ENCODE measurements around the gene TMEM131.

The TMEM131 gene

DNA sequence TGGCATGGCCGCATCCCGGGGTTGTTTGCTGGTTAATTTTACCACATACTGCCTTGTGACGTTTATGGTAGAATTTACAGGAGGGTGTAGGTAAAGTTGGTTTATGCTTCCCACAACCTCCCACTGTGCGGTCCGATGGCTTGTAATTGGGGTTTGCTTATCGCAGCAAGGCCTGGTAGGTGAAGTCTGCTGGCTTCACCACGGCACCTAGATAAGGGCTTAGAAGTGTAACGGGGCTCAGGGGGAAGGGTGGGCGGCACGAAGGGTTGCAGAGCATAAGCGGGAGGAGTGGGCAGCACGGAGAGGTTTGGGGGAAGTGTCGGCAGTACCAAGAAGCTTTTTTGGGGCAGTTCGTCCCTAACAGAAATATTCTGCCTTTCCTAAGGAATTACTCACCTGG, 39.0 kb upstream of the TMEM131 start:
- Histone ChIP-seq H3K79me1 (ENCODE audit: low read depth, low read length) (no peaks in the 10 kb centered on the region), H3K18ac (ENCODE audit: low read length) (peak overlapping the region; percentile 19), H4K8ac (ENCODE audit: low read depth, low read length) (no peak overlapping the region), H3K4me3 (ENCODE audit: low read length in 2 of 2) (no peak overlapping the region), H2BK12ac (ENCODE audit: low read length) (no peak overlapping the region), H4K91ac (ENCODE audit: low read depth, low read length, poor library complexity) (no peak overlapping the region), H2BK120ac (ENCODE audit: low read depth, low read length) (no peak overlapping the region), H3K27me3 (ENCODE audit: control insufficient read depth in 3 of 3, insufficient read depth in 3 of 3, low read depth in 1 of 3, low read length in 3 of 3) (no peaks in the 10 kb centered on the region), H3K4me1 (ENCODE audit: control insufficient read depth in 2 of 2, insufficient read depth in 1 of 2, low read depth in 1 of 2, low read length in 2 of 2) (peaks cover 0 to 7% of the 10 kb centered on the region in 2 donors), H3K4me2 (ENCODE audit: insufficient read depth, low read length, poor library complexity, severe bottlenecking) (no peak overlapping the region), H2BK15ac (ENCODE audit: low read length) (no peak overlapping the region), H3K36me3 (replicated peaks in 1 of 2; ENCODE audit: control insufficient read depth in 2 of 2, insufficient read depth in 2 of 2, low read length in 2 of 2) (no peaks in the 10 kb centered on the region), H3K27ac (replicated peaks; ENCODE audit: low read length) (no peak overlapping the region), H3K4ac (ENCODE audit: low read length) (no peak overlapping the region), H2BK5ac (ENCODE audit: low read length) (no peak overlapping the region), H2AK5ac (ENCODE audit: low read depth, low read length) (no peak overlapping the region), H3K9me3 (replicated peaks in 1 of 2; ENCODE audit: control insufficient read depth in 2 of 2, insufficient read depth in 1 of 2, low read depth in 1 of 2, low read length in 2 of 2) (no peaks in the 10 kb centered on the region), H3K14ac (ENCODE audit: low read length) (no peak overlapping the region), H3K23ac (ENCODE audit: low read depth, low read length, poor library complexity) (peak overlapping the region; percentile 94), H2AFZ (ENCODE audit: low read length) (peak overlapping the region; percentile 49), H3K9ac (ENCODE audit: low read depth, low read length, poor library complexity) (no peak overlapping the region)
- DNase-seq (ENCODE audit: low spot score), result no peak
- no CpG with 5 or more reads among the region's 14 CpGs for WGBS, 2 donors (ENCODE audit: extremely low coverage in 2 of 2, insufficient read length in 2 of 2, insufficient replicate concordance in 1 of 2)

DNA sequence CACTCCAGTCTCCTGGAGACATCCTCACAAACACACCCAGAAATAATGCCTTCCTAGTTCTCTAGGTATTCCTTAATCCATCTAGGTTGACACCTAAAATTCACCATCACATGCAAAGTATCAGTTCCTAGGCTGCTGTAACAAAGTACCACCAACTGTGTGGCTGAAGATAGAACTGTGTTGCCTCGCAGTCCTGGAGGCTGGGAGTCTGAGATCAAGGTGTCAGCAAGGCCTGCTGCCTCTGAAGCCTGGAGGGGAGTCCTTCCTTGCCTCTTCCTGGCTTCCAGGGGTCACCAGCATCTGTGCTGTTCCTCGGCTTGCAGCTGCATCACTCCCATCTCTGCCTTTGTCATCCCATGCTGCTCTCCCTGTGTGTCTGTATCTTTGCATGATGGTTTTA, 36.3 kb upstream of the TMEM131 start:
- Histone ChIP-seq H3K36me3 (replicated peaks in 1 of 2; ENCODE audit: control insufficient read depth in 2 of 2, insufficient read depth in 2 of 2, low read length in 2 of 2) (no peaks in the 10 kb centered on the region), H2BK5ac (ENCODE audit: low read length) (no peak overlapping the region), H2BK12ac (ENCODE audit: low read length) (no peak overlapping the region), H3K4me1 (ENCODE audit: control insufficient read depth in 2 of 2, insufficient read depth in 1 of 2, low read depth in 1 of 2, low read length in 2 of 2) (peaks cover 8 to 22% of the 10 kb centered on the region in 2 donors), H3K14ac (ENCODE audit: low read length) (no peak overlapping the region), H4K8ac (ENCODE audit: low read depth, low read length) (no peak overlapping the region), H3K23ac (ENCODE audit: low read depth, low read length, poor library complexity) (no peak overlapping the region), H3K79me1 (ENCODE audit: low read depth, low read length) (no peaks in the 10 kb centered on the region), H4K91ac (ENCODE audit: low read depth, low read length, poor library complexity) (no peak overlapping the region), H2BK15ac (ENCODE audit: low read length) (no peak overlapping the region), H3K18ac (ENCODE audit: low read length) (no peak overlapping the region), H3K4ac (ENCODE audit: low read length) (no peak overlapping the region), H2BK120ac (ENCODE audit: low read depth, low read length) (no peak overlapping the region), H3K27ac (replicated peaks; ENCODE audit: low read length) (no peak overlapping the region), H3K9me3 (replicated peaks in 1 of 2; ENCODE audit: control insufficient read depth in 2 of 2, insufficient read depth in 1 of 2, low read depth in 1 of 2, low read length in 2 of 2) (no peaks in the 10 kb centered on the region), H2AFZ (ENCODE audit: low read length) (no peak overlapping the region), H3K27me3 (ENCODE audit: control insufficient read depth in 3 of 3, insufficient read depth in 3 of 3, low read depth in 1 of 3, low read length in 3 of 3) (no peaks in the 10 kb centered on the region), H3K4me2 (ENCODE audit: insufficient read depth, low read length, poor library complexity, severe bottlenecking) (no peak overlapping the region), H3K4me3 (ENCODE audit: low read length in 2 of 2) (no peak overlapping the region), H3K9ac (ENCODE audit: low read depth, low read length, poor library complexity) (no peak overlapping the region), H2AK5ac (ENCODE audit: low read depth, low read length) (no peak overlapping the region)
- DNase-seq (ENCODE audit: low spot score), result no peak
- no CpG with 5 or more reads among the region's 2 CpGs for WGBS, 2 donors (ENCODE audit: extremely low coverage in 2 of 2, insufficient read length in 2 of 2, insufficient replicate concordance in 1 of 2)

DNA sequence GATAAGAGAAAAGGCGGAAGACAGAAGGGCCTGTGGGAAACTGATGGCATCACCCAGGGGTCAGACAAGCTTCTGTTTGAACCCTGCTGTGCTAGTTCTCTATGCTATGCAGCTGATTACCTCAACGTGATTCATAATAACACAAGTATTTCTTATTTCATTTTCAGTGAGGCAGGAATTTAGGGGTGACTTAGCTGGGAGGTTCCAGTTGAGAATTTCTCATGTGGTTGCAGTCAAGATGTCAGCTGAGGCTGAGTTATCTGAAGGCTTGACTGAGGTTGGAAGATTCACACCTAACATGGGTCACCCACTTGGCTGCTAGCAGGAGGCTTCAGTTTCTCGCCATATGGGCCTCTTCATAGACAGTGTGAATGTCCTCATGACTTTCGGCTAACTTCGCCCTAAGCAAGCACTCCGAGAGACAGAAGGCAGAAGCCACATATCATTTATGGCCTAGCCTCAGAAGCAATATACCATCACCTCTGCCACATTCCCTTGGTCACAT, 34.0 kb upstream of the TMEM131 start:
- H3K18ac ChIP-seq (ENCODE audit: low read length), result no peak overlapping the region
- no peak overlapping the region for H2BK120ac ChIP-seq (ENCODE audit: low read depth, low read length)
- H3K27me3 ChIP-seq (ENCODE audit: control insufficient read depth in 3 of 3, insufficient read depth in 3 of 3, low read depth in 1 of 3, low read length in 3 of 3), result peaks cover 0 to 2% (median 0%) of the 10 kb centered on the region in 3 experiments
- H2BK5ac ChIP-seq (ENCODE audit: low read length), result no peak overlapping the region
- no peak overlapping the region for H2AFZ ChIP-seq (ENCODE audit: low read length)
- no peak overlapping the region for H3K14ac ChIP-seq (ENCODE audit: low read length)
- H3K4me1 ChIP-seq (ENCODE audit: control insufficient read depth in 2 of 2, insufficient read depth in 1 of 2, low read depth in 1 of 2, low read length in 2 of 2), result peaks cover 8 to 18% of the 10 kb centered on the region in 2 donors
- H3K79me1 ChIP-seq (ENCODE audit: low read depth, low read length), result no peaks in the 10 kb centered on the region
- H2BK12ac ChIP-seq (ENCODE audit: low read length), result no peak overlapping the region
- H3K4ac ChIP-seq (ENCODE audit: low read length), result no peak overlapping the region
- H3K9ac ChIP-seq (ENCODE audit: low read depth, low read length, poor library complexity), result no peak overlapping the region
- H3K23ac ChIP-seq (ENCODE audit: low read depth, low read length, poor library complexity), result no peak overlapping the region
- H3K36me3 ChIP-seq (replicated peaks in 1 of 2; ENCODE audit: control insufficient read depth in 2 of 2, insufficient read depth in 2 of 2, low read length in 2 of 2), result no peaks in the 10 kb centered on the region
- H3K9me3 ChIP-seq (replicated peaks in 1 of 2; ENCODE audit: control insufficient read depth in 2 of 2, insufficient read depth in 1 of 2, low read depth in 1 of 2, low read length in 2 of 2), result no peaks in the 10 kb centered on the region
- DNase-seq (ENCODE audit: low spot score), result no peak
- no peak overlapping the region for H2BK15ac ChIP-seq (ENCODE audit: low read length)
- no peak overlapping the region for H3K4me2 ChIP-seq (ENCODE audit: insufficient read depth, low read length, poor library complexity, severe bottlenecking)
- H3K4me3 ChIP-seq (ENCODE audit: low read length in 2 of 2), result no peak overlapping the region
- no peak overlapping the region for H4K8ac ChIP-seq (ENCODE audit: low read depth, low read length)
- H3K27ac ChIP-seq (replicated peaks; ENCODE audit: low read length), result no peak overlapping the region
- no CpG with 5 or more reads among the region's 6 CpGs for WGBS, 2 donors (ENCODE audit: extremely low coverage in 2 of 2, insufficient read length in 2 of 2, insufficient replicate concordance in 1 of 2)
- H2AK5ac ChIP-seq (ENCODE audit: low read depth, low read length), result no peak overlapping the region
- no peak overlapping the region for H4K91ac ChIP-seq (ENCODE audit: low read depth, low read length, poor library complexity)

DNA sequence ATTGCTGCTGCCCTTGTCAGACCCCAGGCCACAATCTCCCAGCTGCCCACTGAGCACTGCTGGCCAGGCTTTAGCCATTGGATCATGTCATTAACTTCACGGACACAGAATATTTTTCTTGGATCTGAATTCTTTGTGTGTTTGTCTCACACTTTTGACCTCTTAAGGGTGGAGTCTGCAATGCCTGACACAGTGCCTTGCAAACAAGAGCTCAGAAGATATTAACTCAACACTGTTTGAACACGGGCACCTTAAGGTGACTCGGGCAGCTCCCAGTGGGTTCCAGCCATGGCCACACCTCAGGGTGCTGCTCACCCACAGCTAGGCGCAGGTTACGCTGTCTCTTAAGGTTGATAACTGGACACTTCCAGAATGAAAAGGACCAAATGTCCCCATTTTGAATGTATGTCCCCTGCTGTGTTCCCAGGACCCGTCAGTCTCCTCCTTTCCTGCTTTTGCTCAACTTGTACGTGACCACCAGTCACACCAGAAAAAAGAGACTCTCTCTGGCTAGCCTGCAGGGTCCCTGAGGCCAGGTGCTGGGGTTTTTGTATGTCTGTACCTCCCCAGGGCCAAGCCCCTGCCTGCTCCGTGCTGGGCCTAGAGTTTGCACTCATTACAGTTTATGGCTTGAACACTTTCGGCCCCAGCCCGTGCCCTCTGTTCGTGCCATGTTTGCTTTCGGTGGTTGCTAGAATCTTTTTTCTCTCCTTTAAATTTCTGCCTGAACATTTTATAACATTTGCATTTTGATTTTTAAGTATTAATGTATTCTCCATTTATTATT, 33.4 kb upstream of the TMEM131 start:
- H3K79me1 ChIP-seq (ENCODE audit: low read depth, low read length), result no peaks in the 10 kb centered on the region
- H2BK15ac ChIP-seq (ENCODE audit: low read length), result no peak overlapping the region
- no peak for DNase-seq (ENCODE audit: low spot score)
- no peak overlapping the region for H2BK120ac ChIP-seq (ENCODE audit: low read depth, low read length)
- no peak overlapping the region for H3K23ac ChIP-seq (ENCODE audit: low read depth, low read length, poor library complexity)
- H3K27ac ChIP-seq (replicated peaks; ENCODE audit: low read length), result no peak overlapping the region
- H2AFZ ChIP-seq (ENCODE audit: low read length), result no peak overlapping the region
- no peak overlapping the region for H4K91ac ChIP-seq (ENCODE audit: low read depth, low read length, poor library complexity)
- no CpG with 5 or more reads among the region's 12 CpGs for WGBS, 2 donors (ENCODE audit: extremely low coverage in 2 of 2, insufficient read length in 2 of 2, insufficient replicate concordance in 1 of 2)
- no peak overlapping the region for H2AK5ac ChIP-seq (ENCODE audit: low read depth, low read length)
- H3K4ac ChIP-seq (ENCODE audit: low read length), result no peak overlapping the region
- H3K27me3 ChIP-seq (ENCODE audit: control insufficient read depth in 3 of 3, insufficient read depth in 3 of 3, low read depth in 1 of 3, low read length in 3 of 3), result peaks cover 0 to 2% (median 0%) of the 10 kb centered on the region in 3 experiments
- H3K14ac ChIP-seq (ENCODE audit: low read length), result no peak overlapping the region
- H2BK12ac ChIP-seq (ENCODE audit: low read length), result no peak overlapping the region
- no peaks in the 10 kb centered on the region for H3K9me3 ChIP-seq (replicated peaks in 1 of 2; ENCODE audit: control insufficient read depth in 2 of 2, insufficient read depth in 1 of 2, low read depth in 1 of 2, low read length in 2 of 2)
- H3K4me2 ChIP-seq (ENCODE audit: insufficient read depth, low read length, poor library complexity, severe bottlenecking), result no peak overlapping the region
- no peak overlapping the region for H3K4me3 ChIP-seq (ENCODE audit: low read length in 2 of 2)
- H2BK5ac ChIP-seq (ENCODE audit: low read length), result no peak overlapping the region
- H3K18ac ChIP-seq (ENCODE audit: low read length), result peak overlapping the region; percentile 53
- H4K8ac ChIP-seq (ENCODE audit: low read depth, low read length), result no peak overlapping the region
- no peaks in the 10 kb centered on the region for H3K36me3 ChIP-seq (replicated peaks in 1 of 2; ENCODE audit: control insufficient read depth in 2 of 2, insufficient read depth in 2 of 2, low read length in 2 of 2)
- no peak overlapping the region for H3K9ac ChIP-seq (ENCODE audit: low read depth, low read length, poor library complexity)
- H3K4me1 ChIP-seq (ENCODE audit: control insufficient read depth in 2 of 2, insufficient read depth in 1 of 2, low read depth in 1 of 2, low read length in 2 of 2), result peaks cover 8 to 14% of the 10 kb centered on the region in 2 donors

Data from neuronal stem cell (in vitro differentiated cells).